Measurements from ENCODE around the gene PRKCH.

PRKCH gene

DNA sequence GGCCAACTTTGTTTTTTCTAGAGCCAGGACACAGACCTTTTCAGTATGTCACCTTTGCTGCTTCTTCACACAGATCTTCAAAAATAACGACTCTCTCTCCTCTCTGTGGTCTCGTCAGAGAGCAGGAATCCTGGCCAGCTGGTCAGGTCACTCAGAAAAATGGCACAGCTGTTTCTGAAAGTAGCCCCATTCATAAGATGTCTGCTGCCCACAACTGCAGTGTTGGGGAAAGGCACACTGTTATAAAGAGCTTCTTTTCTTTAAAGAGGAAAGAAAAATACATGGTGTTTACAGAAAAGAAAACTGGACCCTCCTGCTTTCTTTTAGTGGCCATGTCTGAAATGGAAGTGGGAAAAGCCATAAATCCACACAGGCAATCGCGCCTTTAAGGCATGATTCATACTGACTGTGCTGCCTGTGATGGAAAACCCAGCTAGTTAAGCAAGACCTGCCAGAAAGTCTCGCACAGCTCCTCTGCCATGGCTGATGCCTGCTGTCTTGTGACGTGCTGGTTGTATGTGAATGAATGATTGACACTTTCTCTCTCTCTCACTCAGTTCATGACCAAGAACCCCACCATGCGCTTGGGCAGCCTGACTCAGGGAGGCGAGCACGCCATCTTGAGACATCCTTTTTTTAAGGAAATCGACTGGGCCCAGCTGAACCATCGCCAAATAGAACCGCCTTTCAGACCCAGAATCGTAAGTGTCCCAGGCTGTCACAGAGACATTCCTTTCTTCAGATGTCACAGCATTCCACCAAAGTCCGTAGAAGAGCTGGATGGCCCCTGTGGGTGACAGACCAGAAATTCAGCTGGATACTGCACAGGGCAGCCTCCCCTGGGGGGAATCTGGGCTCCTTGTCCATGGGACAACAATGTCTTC, 226.0 kb downstream of the PRKCH start:
- peak; percentile 60 for DNase-seq (ENCODE audit: low read depth, low spot score)

DNA sequence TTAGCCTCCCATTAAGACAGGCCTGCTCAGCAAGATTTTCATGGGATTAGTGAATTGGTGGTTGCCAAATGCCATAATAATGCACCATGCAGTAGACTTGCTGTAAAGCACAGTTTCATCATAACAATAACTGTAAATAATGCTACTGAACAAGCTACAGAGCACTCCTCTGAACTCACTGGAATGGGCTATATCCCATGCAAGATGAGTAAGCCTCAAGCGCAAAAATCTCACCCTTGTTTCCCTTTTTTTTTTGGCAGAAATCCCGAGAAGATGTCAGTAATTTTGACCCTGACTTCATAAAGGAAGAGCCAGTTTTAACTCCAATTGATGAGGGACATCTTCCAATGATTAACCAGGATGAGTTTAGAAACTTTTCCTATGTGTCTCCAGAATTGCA, 228.0 kb downstream of the PRKCH start:
- DNase-seq (ENCODE audit: low read depth, low spot score): no peak

DNA sequence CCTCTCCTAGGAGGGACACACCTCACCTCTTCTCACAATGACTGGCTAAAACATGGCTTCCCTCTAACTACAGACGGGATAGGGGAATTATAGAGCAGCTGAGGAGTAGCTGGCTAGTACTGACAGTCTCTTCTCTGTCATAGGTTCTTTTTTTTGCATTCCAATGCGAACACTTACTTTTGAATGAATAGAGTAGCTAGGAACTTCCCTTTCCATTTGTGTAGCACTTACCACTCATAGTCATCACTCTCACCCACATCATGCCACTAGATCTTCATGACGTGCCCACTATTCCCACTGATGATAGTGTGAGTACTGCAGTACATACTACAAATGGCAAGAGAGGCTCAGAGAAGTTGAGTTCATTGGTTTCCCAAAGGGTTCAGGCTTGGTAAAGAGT, 230.0 kb downstream of the PRKCH start:
- no peak for DNase-seq (ENCODE audit: low read depth, low spot score)

DNA sequence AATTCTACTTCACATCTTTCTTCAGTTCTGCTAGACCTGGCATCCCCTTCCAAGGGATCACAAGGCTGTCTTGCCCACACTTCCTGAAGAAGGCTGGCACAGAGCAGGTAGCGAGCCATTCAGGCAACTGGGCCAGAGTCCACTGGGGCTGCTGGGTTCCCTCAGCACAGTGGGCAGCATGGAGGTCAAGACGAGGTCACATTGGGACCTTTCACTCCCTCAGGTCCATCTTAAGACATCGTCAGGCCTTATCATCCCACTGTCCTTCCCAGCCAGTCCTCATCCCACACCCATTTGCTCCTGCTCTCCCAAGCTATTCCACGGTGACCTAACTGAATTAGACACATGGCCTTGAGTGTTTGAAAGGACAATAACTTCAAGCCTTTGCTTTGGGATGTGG, 230.9 kb downstream of the PRKCH start:
- DNase-seq (ENCODE audit: low read depth, low spot score): no peak

DNA sequence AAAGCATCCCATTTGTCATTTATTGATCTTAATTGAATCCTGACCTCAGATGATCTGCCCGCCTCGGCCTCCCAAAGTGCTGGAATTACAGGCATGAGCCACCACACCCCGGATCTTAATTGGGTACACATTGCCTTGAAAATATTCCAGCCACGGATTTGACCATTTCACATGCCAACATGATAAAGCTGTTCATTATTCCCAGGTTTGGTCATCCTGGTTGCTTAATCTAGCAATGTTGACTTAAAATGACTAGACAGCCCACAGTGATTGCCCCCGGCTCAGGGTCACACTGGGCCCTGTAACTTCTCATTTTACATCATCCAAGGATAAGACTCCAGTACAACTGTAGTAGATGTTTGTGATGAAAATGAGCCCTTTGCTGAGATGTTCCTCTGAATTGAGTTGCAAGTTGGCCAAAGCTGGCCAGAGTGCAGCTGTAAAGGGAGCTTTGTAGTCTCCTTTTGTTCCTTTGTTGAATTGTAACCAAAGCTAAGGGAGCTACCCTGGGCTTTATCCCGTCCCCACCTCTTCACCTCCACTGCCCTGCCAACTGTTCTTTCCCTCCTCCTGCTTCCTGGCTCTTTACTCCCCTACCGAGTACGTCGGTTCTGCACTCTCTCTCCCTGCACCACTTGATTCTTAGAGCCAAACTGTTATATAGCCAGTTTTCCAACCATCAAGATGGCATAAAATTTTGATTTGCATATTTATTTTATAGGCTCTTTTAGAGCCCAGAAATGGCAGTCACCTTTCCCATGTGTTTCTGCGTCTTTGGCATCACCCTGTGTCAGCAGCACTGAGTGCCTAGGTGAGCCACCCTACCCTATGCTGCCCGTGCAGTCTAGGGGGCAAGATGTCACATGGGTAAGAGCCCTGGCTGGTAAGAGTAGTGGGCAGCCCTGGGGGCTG, 232.6 kb downstream of the PRKCH start:
- DNase-seq (ENCODE audit: low read depth, low spot score): no peak

DNA sequence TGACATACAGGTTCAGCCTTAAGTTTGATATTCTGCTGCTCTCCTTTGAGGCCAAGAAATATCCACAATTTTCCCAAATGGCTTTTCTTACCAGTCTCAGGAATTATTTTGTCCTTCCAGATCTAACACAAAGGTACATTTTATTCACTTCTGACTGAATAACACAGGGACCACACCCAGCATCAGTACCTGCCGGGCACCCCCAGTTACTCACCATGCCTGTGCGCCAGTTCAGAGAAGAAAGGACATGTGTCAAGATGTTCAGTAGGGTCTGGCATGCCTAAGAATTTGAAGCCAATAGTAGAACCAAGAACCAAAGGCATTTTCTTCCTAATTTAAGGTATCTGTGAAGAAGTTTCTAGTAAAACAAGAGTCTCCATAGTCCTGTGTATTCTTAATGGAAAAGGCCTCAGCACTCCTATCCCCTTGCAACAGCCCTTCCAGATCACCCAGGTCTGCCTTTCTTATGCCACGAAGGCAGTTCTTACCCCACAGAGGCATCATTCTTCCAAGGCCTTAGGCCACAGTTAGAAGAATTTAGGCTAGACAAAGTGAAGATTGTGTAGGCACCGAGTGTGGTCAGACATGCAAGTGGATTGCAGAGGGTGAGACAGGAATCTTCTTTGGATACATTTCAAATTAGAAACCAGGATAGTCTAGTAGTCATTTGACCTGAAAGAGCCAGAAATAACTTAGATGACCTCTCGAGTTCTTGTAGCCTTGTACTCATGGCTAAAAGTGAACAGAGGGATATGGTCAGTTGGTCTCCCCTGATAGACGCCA, 233.9 kb downstream of the PRKCH start:
- DNase-seq (ENCODE audit: low read depth, low spot score): no peak

DNA sequence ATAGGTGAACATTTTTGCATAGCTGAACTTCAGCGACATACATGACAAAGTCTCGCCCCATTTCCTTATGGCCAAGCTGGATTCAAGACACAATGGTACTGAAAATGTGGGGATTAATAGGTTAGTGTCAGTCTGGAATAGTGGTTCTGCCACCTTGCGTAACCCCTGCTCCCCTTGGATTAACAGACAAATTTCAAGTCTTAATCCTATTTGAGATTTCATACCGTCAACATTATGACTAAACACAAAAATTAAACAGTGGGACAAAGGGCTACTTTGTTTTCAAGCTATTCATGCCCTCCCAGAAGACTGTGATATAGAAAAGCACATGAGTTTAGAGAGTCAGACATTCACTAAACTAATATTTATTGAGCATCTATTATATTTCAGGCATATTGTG, 235.1 kb downstream of the PRKCH start:
- DNase-seq (ENCODE audit: low read depth, low spot score): no peak

DNA sequence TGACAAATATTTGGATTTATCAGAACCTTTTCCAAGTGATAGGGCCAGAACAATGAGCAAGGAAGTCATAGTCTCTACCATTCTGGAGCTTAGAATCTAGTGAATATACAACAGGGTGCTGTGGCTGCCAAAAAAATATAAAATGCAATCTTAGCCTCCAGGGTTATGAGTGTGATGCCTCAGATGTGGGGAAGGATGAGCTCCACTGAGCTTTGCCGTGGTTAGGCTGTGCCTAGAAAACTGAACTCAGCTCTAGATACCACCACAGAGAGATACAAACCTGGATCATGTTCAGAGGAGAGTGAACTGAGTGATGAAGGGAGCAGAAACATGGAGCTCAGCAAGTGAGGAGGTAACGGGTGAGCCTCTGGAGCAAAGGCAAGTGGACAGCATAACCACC, 235.9 kb downstream of the PRKCH start:
- no peak for DNase-seq (ENCODE audit: low read depth, low spot score)

DNA sequence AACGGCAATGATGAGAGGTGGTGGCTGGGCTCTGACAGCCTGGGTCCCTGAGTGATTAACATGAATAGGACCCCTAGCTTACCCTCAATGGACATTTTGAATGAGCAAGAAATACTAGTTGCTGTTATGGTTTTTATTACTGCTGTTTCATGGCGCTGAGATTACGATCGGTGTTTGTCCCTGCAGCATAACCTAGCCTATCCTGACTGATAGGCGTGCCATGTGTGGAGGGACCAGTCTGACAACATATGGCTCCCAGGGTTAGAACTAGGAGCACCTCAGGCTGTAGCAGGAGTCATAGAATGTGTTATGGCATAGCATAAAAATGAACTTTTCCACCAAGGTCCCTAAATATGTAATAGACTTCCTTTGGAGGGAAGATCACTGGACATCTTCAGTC, 236.5 kb downstream of the PRKCH start:
- DNase-seq (ENCODE audit: low read depth, low spot score): no peak

DNA sequence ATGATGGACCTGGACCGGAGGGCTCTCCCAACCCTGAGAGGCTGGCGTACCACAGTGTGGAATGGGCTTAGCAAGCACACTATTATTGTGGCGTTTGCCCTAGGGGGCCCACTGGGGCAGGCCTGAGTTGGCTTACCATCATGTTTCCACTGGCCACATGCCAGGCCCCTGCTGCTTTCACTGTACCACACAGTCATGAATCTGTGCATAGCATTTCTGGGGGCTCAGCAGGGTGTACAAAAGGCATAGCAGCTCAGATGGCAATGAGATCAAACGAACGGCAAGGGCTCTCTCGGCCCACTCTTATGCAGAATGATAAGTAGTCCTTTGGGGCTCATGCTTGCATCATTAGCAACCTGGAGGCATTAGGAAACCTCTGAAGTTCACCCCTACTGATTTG, 236.9 kb downstream of the PRKCH start:
- no peak for DNase-seq (ENCODE audit: low read depth, low spot score)

DNA sequence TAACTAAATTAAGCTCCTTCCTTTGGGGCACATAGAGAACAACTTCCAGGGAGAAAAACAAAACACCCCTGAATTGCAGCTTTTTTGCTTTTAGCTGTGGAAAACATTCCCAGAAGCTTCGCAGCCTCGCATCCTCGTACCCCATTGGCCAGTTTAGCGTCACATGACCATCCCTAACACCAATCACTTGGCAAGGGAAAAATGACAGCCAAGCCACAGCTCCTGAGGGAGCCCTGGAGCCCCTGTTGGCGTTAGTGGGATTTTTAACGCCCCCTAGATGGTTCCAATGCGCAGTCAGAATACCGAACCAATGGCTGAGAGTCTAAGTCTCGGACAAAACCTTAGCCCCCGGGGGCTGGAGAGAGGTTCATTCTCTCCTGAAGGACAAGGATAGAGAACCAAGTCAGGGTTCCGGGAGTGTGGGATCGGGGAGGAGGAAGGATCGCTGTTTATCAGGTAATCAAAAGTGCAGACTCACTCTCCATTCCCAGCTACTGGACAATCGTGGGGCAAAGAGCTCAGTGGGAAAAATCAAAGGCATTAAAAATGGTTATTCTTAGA, 238.3 kb downstream of the PRKCH start:
- no peak for DNase-seq (ENCODE audit: low read depth, low spot score)

DNA sequence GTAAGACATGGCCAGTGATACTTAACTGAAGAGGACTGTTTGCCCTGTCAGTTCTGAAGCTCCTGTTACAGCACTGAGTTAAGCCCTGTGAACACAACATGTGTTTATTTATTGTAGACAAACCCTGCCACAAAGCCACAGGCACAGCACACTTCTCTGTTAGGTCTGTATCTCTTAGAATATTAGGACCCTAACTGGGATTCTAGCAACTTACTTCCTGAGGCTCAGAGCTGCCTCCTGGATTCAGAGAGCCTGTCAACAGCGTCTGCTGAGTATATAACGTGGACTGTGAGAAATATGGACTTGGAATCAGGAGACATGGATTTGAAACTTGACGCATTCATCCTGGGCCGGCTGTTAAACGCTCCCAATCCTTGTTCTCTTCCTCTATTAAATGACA, 238.9 kb downstream of the PRKCH start:
- no peak for DNase-seq (ENCODE audit: low read depth, low spot score)

DNA sequence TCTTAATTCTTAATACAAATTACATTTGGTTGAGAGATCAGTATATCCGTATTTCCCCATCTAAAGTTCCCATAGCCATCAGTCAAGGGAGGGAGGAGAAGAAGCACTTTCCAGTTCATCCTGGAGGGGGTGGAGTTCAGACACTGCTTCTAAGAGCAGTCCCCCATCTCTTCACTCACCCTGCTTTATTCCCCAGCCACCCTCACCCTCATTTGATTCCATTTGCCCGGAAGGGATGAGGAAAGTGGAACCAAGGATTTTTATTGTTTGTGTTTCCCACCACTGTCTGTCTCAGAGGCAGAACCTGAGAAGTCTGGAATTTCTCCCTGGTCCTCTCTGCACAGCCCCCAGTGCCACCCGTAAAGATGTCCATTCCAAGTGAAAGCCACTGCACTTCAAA, 239.7 kb downstream of the PRKCH start:
- no peak for DNase-seq (ENCODE audit: low read depth, low spot score)

DNA sequence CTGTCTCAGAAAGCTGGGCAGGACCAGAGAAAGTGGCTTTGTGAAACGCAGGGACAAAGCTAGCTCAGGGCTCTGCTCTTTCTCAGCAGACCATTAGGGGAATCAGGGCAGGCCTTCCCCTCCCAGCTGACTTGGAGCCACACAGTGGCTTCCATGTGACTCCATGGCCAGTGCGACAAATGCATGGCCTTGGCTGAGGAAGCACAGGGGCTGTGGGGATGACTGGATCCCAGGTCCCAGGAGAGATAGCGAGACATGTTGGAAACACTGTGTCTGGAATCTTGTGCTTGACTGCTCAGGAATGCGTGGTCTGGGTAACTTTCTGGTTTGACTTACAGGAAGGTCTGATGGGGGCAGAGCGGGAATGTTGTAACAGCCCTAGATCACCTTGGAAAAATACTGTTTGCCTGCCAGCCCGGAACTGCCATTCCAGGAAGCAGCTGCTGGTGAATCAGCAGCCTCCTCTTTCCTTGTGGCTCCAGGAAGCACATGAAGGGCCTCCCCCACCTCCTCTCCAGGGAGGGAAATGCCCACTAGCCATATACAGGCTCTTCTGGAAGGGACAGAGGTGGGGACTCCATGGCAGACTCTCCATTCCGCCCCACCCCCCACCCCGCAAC, 240.4 kb downstream of the PRKCH start:
- peak; percentile 91 for DNase-seq (ENCODE audit: low read depth, low spot score)

DNA sequence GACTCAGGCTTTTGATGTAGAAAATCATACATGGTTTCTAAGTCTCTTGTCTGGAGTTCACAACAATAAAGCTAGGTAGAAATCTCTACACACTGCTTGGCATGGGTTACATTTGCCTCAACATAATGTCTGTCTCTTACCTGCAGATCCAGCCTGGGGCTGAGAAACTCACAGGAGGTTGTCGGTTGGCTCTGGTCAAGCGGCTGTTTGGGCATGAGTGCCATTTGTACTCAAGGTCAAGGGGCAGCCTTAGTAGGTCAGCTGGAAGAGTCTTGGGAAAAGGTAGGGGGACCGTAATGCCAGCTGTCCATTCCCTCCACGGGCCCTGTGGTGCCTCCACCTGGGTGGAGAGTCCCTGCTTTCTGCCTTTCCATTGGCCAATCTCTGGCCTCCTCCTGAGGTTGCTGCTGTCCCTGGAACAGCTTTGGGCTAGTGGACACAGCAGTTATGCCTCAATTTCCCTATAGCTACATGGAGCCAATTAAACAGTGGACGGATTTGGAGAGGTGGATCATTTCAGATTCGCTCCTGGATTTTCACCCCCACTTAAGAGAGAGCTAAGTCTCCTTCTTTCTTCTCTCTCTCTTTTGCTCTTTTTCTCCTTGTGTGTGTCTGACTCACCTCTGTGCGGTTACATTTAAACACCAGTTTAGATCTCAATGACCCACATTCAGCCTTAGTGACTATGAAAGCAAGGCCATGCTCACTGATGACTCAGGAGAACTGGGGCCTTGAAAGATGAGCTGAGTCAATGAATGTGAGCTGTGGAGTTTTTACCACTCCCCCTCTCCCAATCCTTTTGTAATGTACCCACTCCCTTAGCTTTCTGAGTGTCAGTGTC, 241.2 kb downstream of the PRKCH start:
- DNase-seq (ENCODE audit: low read depth, low spot score): no peak

DNA sequence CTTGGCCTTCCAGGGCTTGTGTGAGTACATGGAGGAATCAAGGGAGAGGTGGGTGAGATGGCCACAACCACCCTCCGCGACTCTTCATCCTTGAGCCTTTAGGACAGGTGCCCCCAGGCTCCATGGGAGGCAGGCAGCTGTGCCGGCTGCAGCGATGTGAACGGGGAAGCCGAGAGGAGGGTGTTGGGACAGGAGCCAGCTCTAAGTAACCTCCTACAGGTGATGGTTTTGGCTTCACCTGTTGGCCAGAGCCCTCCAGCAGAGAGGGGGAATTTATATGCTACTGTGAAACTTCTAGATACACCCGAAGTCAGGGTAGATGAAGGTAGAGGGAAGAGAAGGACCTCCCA, 241.8 kb downstream of the PRKCH start:
- DNase-seq (ENCODE audit: low read depth, low spot score): no peak

DNA sequence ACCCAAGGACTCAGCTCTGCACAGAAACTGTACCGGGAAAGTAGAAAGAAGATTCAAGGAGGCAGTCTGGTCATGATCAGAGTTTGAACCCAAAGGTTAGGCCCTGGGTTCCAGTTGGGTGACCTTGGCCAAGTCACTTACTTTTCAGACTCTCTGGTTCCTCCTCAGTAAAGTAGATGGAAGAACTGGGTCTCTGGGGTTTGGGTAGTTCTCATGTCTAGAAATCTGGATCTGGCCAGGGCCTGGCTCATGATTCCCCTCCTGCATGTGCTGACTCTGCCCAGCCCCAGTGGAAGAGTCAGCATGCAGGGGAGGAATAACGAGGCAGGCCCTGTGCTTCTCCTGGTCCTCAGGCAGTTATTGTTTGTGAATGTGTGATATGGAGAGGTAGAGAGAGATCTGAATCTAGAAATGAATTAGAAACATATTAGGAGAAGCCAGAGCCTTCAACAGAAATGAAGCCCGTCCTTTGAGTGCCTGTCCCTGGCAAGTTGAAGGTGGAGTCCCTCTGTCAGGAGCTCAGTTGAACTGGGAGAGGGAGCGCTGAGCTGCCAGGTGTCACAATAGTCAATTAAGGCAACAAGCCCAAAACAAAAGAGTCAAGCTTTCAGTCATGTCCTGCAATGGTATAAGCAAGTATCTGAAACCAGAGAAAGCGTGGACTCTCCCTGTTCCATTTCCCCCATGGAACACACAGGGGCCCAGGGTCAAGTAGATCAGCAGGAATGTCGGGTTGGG, 242.7 kb downstream of the PRKCH start:
- no peak for DNase-seq (ENCODE audit: low read depth, low spot score)

DNA sequence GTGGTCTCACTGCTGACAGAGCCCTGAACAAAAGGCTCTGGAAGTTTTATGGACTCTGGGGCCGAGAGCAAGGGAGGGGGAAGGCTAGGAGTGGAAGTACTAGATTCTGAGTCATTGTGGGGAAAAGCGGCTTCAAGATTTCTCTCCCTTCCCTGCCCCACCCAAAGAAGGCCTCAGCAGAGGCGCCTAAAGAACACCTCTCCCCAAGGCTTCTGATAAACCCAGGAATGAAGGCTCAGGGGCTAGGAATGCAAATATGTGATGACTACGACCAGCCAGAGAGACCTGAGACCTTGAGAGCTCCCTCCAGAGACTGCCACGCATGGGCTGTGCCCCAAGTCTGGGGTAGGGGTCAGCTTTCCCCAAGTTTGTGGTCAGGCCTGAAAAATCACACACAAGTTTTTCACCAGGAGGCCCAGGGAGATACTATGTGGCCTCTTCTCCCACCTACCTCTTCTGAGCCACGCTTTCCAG, 243.3 kb downstream of the PRKCH start:
- DNase-seq (ENCODE audit: low read depth, low spot score): peak; percentile 89

DNA sequence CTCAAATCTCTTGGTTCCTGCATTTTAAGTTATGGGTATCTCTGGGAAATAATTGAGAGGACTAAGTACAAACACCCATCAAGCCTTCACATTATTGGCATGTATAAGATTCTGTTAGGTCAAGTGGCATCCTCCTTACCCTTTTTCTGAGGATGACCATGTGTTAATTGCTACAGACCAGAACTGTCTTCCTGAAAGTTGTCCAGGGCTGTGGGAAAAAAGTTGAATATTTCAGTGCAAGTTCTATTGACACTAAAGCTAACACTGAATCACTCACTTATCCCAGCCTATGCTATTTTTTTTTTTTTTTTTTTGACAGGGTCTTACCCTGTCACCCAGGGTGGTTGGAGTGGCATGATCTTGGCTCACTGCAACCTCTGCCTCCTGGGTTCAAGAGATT, 243.8 kb downstream of the PRKCH start:
- DNase-seq (ENCODE audit: low read depth, low spot score): no peak
